Upper lobe of left lung (tissue), 6 donors: ENCODE measurements around the gene SLC16A3. TPM values are rescaled to one million over a fixed set of nuclear protein-coding genes. Genes with fewer than 3 reads are reported as not detected.

Source experiments
- ATAC-seq, 2 donors: fragments of 200-7000 bp; cut with Tn5 transposase; one replicate each; pipeline ENCODE4 v1.9.1; 2022; ENCODE audit warnings: mild to moderate bottlenecking in 2 of 2, moderate library complexity in 2 of 2; ENCODE audit not compliant: low FRiP score in 2 of 2
- DNase-seq, 2 donors: peaks; one replicate each; pipeline ENCODE4 v3.0.0-alpha.2; 2019 to 2020
- H3K27ac ChIP-seq, 4 donors: fragments of 200-600 bp; sonication (generic); one replicate each; pipeline ENCODE4 v1.5.1; 2016 to 2019
- H3K27me3 ChIP-seq, 4 donors: fragments of 200-600 bp; sonication (generic); one replicate each; pipeline ENCODE4 v1.5.1; 2017 to 2019
- H3K36me3 ChIP-seq, 4 donors: fragments of 200-600 bp; sonication (generic); one replicate each; pipeline ENCODE4 v1.5.1; 2016 to 2019
- H3K4me1 ChIP-seq, 4 donors: fragments of 200-600 bp; sonication (generic); one replicate each; pipeline ENCODE4 v1.5.1; 2018 to 2019
- H3K4me3 ChIP-seq, 4 donors: fragments of 200-600 bp; sonication (generic); one replicate each; pipeline ENCODE4 v1.5.1; 2017 to 2019; ENCODE audit warnings: mild to moderate bottlenecking in 2 of 4, moderate library complexity in 1 of 4
- H3K9me3 ChIP-seq, 4 donors: fragments of 200-600 bp; sonication (generic); one replicate each; pipeline ENCODE4 v1.5.1; 2018 to 2019
- EP300 ChIP-seq, 4 donors: sonication (generic); formaldehyde crosslinking; IDR thresholded peaks; one replicate each; pipeline ENCODE4 v1.5.1; 2017; ENCODE audit warnings: antibody characterized with exemption in 4 of 4, control low read depth in 2 of 4
- POLR2A ChIP-seq, 4 donors: fragments of 450-650 bp; IDR thresholded peaks; one replicate each; pipeline ENCODE4 v1.5.1; 2016 to 2017; ENCODE audit warnings: antibody characterized with exemption in 4 of 4, mild to moderate bottlenecking in 2 of 4
- POLR2AphosphoS5 ChIP-seq, 2 donors: sonication (generic); formaldehyde crosslinking; IDR thresholded peaks; one replicate each; pipeline ENCODE4 v1.5.1; 2017; ENCODE audit warnings: antibody characterized with exemption in 2 of 2
- WGBS, 2 donors: methylation state at CpG; one replicate each; pipeline ENCODE4 v1.1.5; 2017 to 2018; 5-methylcytosine and 5-hydroxymethylcytosine counted together
- total RNA-seq, 6 donors: library from RNA; depleted of rRNA in 4 of 6; stranded (reverse); fragments of >200 nt in 4 of 6; gene quantifications; one replicate each; pipeline versions ENCODE4 v1.1.0 to v1.2.1, GENCODE V29; 2016 to 2021
- TF ChIP-seq, protein P1 (sequence below), 6 experiments: fragments of 450-650 bp in 4 of 6; fragments of 200-600 bp in 2 of 6; sonication (generic) in 2 of 6; IDR thresholded peaks; one replicate each; pipeline ENCODE4 v1.5.1; 2016 to 2019; ENCODE audit warnings: antibody characterized with exemption in 6 of 6
- donor health status: DM: no; HTN: no; CAD: no; lungs with moderate emphysema.
- donor health status: DM: no; HTN: yes; CAD: no; lungs with severe emphysema.

SLC16A3 gene
- total RNA-seq, 6 donors from 2014 or later, result 33.5 to 134 (median 102) TPM

DNA sequence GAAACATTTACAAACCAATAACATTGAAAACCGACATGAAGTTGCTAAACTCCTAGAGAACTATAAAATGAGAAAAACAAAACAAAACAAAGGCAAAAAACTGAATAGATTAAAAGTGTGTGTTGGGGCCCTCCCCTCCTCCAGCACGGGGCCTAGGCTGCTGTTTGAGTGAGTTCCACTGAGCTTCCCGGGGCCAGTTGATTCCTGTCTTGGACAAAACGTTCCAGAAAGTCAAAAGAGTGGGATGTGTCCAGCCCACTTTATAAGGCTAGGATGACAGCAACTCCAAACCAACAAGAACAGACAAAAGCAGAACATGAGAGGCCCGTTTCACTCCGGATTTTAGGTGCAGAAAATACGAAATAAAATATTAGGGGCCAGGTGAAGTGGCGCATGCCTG lies 56.3 kb downstream of the SLC16A3 start:
- no peak overlapping the region for H3K27ac ChIP-seq
- ATAC-seq (no peak), DNase-seq (no peak)

DNA sequence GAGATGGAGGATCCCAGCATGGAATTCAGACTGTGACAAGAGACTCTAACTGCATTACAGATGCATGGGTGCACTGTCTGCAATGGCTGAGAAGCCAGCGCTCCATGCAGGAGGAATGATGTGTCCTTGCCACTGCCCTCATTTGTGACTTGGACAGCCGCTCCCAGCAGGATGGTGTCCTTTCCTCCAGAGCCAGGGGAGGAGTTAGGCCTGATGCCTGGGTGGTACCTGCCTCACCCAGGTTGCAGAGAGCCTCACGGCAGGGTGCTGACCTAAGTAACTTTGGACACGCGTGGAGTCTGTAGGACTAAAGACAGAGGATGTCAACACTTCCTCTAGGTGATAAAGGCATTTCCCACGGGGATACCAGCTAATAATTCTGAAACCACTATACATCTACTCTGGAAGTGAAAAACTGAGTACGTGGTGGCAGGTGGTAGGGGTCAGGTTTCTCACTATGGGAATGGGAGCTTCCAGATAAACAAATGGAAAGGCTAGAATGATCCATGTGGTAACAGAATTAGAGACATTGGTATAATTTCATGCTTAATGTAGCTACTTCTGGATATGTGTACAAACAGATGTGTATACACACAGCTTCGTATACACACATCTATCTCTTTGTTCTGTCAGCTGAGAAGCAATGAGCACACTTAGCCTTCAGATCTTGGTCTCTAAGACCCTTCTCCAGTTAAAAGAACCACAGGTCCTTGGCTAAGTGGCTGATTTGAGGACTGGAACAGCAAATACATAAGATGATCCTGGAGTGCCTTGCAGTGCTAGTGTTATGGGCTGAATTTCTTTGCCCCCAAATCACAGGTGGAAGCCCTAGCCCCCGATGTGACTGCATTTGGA lies 58.4 kb downstream of the SLC16A3 start:
- Histone ChIP-seq H3K4me3 (no peak overlapping the region), H3K27me3 (no peaks in the 10 kb centered on the region)

More for the DNA sequence above, 56.3 kb downstream of the SLC16A3 start:
- Histone ChIP-seq H3K27me3 (no peaks in the 10 kb centered on the region), H3K4me1 (peaks cover 26 to 41% (median 34%) of the 10 kb centered on the region in 4 donors), H3K36me3 (no peaks in the 10 kb centered on the region), H3K4me3 (no peak overlapping the region), H3K9me3 (no peaks in the 10 kb centered on the region)
- 64 to 67% methylated on average over 8 of the region's 8 CpGs for WGBS, 2 donors
- no peak for TF ChIP-seq EP300 (IDR thresholded peaks at IDR 0.05)

GRCh38 chr17:82287868-82288801 lies 59.3 kb downstream of the SLC16A3 start:
- TF ChIP-seq POLR2A (IDR thresholded peaks at IDR 0.05) (peak in 1 of 4 donors; percentile 59), POLR2AphosphoS5 (IDR thresholded peaks at IDR 0.05) (peak; percentile 89 to 98), EP300 (IDR thresholded peaks at IDR 0.05) (peak in 2 of 4 donors; percentile 74 to 95)
- TF ChIP-seq, protein P1, sequence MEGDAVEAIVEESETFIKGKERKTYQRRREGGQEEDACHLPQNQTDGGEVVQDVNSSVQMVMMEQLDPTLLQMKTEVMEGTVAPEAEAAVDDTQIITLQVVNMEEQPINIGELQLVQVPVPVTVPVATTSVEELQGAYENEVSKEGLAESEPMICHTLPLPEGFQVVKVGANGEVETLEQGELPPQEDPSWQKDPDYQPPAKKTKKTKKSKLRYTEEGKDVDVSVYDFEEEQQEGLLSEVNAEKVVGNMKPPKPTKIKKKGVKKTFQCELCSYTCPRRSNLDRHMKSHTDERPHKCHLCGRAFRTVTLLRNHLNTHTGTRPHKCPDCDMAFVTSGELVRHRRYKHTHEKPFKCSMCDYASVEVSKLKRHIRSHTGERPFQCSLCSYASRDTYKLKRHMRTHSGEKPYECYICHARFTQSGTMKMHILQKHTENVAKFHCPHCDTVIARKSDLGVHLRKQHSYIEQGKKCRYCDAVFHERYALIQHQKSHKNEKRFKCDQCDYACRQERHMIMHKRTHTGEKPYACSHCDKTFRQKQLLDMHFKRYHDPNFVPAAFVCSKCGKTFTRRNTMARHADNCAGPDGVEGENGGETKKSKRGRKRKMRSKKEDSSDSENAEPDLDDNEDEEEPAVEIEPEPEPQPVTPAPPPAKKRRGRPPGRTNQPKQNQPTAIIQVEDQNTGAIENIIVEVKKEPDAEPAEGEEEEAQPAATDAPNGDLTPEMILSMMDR (IDR thresholded peaks at IDR 0.05), result no peak
- ATAC-seq (peak; percentile 59 to 80), DNase-seq (peak in 1 of 2 donors; percentile 97)
- peaks cover 28 to 32% (median 29%) of the 10 kb centered on the region in 4 donors for H3K4me1 ChIP-seq
- H3K27ac ChIP-seq, result peak overlapping the region; percentile 74 to 91 (median 84)
- 36 to 38% methylated on average over 19 of the region's 19 CpGs for WGBS, 2 donors
- H3K4me3 ChIP-seq, result no peak overlapping the region
- no peaks in the 10 kb centered on the region for H3K27me3 ChIP-seq
- no peaks in the 10 kb centered on the region for H3K9me3 ChIP-seq
- no peaks in the 10 kb centered on the region for H3K36me3 ChIP-seq

More for the DNA sequence above, 58.4 kb downstream of the SLC16A3 start:
- DNase-seq, result no peak
- H3K4me1 ChIP-seq, result peaks cover 31 to 37% (median 35%) of the 10 kb centered on the region in 4 donors
- 73 to 82% methylated on average over 8 to 9 of the region's 9 CpGs for WGBS, 2 donors
- H3K9me3 ChIP-seq, result no peaks in the 10 kb centered on the region
- TF ChIP-seq EP300 (IDR thresholded peaks at IDR 0.05) (no peak), POLR2AphosphoS5 (IDR thresholded peaks at IDR 0.05) (no peak)
- peak overlapping the region; percentile 74 to 91 (median 84) for H3K27ac ChIP-seq
- no peaks in the 10 kb centered on the region for H3K36me3 ChIP-seq
- ATAC-seq, result no peak

Other genes with a start within 250 kb of the SLC16A3 start
- gene CENPX, start 206.2 kb upstream of the SLC16A3 start, total RNA-seq, result 10 to 100 TPM; 24.1 to 60.5 (median 47.8) TPM
- 10 to 100 TPM; 14.0 to 57.6 (median 20.4) TPM for gene LRRC45, start 205.7 kb upstream of the SLC16A3 start, total RNA-seq
- 10 to 100 TPM in 2 of 6 donors, 1 to 10 TPM in 4; 3.0 to 12.6 (median 7.1) TPM for gene RAC3, start 197.4 kb upstream of the SLC16A3 start, total RNA-seq
- gene DCXR, start 191.3 kb upstream of the SLC16A3 start, total RNA-seq, result 100 to 1,000 TPM; 122 to 358 (median 211) TPM
- gene RFNG, start 177.2 kb upstream of the SLC16A3 start, total RNA-seq, result 100 to 1,000 TPM in 1 of 6 donors, 10 to 100 TPM in 5; 25.0 to 101 (median 37.5) TPM
- 100 to 1,000 TPM in 4 of 6 donors, 10 to 100 TPM in 2; 55.2 to 147 (median 108) TPM for gene GPS1, start 177.1 kb upstream of the SLC16A3 start, total RNA-seq
- gene DUS1L, start 163.2 kb upstream of the SLC16A3 start, total RNA-seq, result 100 to 1,000 TPM in 3 of 6 donors, 10 to 100 TPM in 3; 53.5 to 183 (median 106) TPM
- gene FASN, start 130.8 kb upstream of the SLC16A3 start, total RNA-seq, result 100 to 1,000 TPM; 191 to 805 (median 577) TPM
- 100 to 1,000 TPM in 2 of 6 donors, 10 to 100 TPM in 4; 52.9 to 204 (median 71.8) TPM for gene CCDC57, start 16.2 kb upstream of the SLC16A3 start, total RNA-seq
- gene CSNK1D, start 44.7 kb downstream of the SLC16A3 start, total RNA-seq, result 100 to 1,000 TPM in 4 of 6 donors, 10 to 100 TPM in 2; 80.6 to 228 (median 152) TPM
- 10 to 100 TPM in 1 of 6 donors, 1 to 10 TPM in 5; 5.2 to 24.7 (median 7.6) TPM for gene CD7, start 88.6 kb downstream of the SLC16A3 start, total RNA-seq
- gene SECTM1, start 104.7 kb downstream of the SLC16A3 start, total RNA-seq, result 10 to 100 TPM; 17.8 to 50.4 (median 36.2) TPM
- gene TEX19, start 130.2 kb downstream of the SLC16A3 start, total RNA-seq, result not detected
- gene UTS2R, start 142.7 kb downstream of the SLC16A3 start, total RNA-seq, result under 1 TPM in 1 of 6 donors, not detected in 5; 0.39 TPM
- 100 to 1,000 TPM in 2 of 6 donors, 10 to 100 TPM in 4; 33.7 to 250 (median 43.4) TPM for gene HEXD, start 189.3 kb downstream of the SLC16A3 start, total RNA-seq
- 10 to 100 TPM; 20.0 to 76.9 (median 38.2) TPM for gene OGFOD3, start 189.5 kb downstream of the SLC16A3 start, total RNA-seq
- gene CYBC1, start 221.7 kb downstream of the SLC16A3 start, total RNA-seq, result 100 to 1,000 TPM in 3 of 6 donors, 10 to 100 TPM in 3; 74.9 to 193 (median 108) TPM
- 10 to 100 TPM; 28.9 to 77.8 (median 62.6) TPM for gene NARF, start 229.7 kb downstream of the SLC16A3 start, total RNA-seq